Epithelial cell of alveolus of lung (primary cell): ENCODE results near the gene KIF5A. TPM values are rescaled to one million over a fixed set of nuclear protein-coding genes. Genes with fewer than 3 reads are reported as not detected.

Experiments used
- total RNA-seq: library from RNA; depleted of rRNA; stranded (reverse); fragments of >200 nt; gene quantifications from 2 replicates; pipeline ENCODE4 v1.2.1, GENCODE V29; 2015

Gene KIF5A
- 0.72 and 0.91 TPM in 2 replicates for total RNA-seq

DNA sequence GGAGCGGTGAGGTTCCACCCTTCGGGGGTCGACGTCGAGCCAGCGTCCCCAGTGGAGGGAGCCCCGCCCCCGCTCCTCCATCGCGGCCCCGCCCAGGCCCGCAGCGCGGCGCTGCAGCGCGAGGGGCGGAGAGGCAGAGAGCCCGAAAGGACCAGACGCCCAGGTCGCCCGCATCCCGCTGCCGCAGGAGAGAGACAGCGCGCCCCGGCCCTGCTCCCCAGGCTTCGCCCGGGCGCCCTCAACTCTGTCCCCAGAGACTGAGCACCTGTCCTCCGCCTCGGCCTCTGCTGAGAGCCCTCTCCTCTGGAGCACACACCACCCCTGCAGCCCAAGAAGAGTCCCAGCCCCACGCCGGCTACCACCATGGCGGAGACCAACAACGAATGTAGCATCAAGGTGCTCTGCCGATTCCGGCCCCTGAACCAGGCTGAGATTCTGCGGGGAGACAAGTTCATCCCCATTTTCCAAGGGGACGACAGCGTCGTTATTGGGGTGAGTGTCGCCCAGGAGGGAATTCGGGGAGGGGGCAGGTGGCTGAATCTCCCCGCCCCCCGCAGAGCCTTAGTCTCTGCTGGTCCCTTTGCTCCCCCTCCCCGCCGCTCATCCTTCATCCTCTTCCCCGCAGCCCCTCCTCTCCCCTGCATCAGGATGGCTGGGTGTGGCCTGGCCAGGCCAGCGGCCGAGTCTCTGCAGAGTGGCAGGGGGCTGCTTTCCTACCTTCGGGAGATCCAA is at the start of gene KIF5A:
TSS of gene KIF5A (plus strand) at position 136 of the 732 bp plus-strand sequence. CDS start at position 364, 228 bp downstream.

DNA sequence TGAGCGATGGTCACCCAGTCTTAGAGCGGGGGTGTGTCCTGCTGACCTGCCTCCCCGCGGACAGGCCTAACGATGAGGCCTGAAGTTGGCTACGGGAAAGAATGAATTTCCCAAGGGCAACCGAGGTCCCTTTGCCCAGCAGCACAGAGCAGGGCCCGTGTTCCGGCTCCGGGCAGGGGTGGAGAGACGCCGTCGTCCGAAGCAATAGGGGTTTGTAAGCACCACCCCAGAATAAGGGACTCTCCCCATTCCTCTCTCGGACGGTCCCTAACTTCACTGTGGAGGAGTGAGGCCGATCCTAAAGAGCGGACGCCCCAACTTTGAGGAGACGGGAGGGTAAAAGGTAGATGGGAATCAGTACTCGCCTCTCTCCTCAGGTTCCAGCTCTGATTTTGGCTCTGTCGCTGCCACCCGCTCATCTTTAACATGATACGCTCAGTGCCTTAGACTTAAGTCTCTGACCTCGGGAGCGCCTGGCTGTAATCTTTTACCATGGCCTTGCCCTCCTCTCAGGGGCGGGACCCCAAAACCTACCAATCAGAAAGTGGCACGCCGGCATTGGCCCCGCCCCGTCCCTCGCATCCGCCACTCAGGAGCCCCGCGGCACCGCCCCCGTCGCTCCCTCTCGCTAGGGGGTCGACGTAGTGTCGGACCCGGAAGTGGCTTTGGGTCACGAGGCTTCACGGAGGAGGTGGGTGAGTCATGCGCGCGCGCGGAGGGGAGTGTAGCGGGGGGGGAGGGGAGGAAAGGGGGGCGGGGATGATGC is 29.6 kb upstream of the KIF5A start, which contains the start of gene DDIT3:
TSS of gene DDIT3 (minus strand) at position 462 of the 766 bp plus-strand sequence. CDS start 3,108 bp downstream, outside the sequence.

DNA sequence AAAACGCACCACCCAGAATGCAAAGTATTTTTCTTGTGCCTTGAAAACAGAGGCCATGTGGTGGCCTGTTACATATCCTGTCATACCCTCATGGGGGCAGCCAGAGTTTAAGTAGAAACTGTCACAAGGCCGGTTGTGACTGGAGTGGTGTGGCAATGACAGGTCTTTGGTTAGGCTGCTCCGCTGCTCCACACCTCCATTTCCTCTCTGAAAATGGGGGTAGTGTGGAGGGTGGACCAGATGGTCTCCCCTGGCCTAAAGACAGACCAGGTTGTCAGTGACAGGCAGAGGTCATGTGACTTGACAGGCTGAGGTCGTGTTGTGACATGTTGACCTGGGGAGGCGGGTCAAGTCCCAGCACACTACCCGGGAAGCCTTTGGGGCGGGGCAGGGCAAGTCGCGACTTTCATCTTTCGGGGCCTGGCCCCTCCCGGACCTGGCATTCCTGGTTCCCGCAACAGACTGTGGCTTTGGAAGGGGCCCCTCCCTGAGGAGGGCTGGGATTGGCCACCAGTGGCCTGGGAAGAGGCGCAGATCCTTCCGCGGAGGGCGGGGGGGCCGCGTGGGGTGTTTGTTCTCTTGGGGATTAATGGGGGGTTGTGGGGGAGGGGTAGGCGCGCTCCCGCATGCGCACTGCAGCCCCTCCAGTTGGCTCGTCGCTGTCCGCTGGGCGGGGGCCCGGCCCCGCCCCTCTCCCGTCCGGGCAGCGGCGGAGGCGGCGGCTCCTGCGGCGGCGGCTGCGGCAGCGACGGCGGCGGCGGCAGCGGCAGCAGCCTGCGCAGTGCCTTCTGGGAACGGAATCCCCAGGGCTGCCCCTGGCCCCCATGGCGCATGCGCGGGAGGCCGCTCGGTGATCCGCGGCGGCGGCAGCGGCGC is 27.6 kb upstream of the KIF5A start, which contains the start of gene MBD6:
TSS of gene MBD6 (plus strand) at position 814 of the 876 bp plus-strand sequence. CDS start 1,480 bp downstream, outside the sequence.

DNA sequence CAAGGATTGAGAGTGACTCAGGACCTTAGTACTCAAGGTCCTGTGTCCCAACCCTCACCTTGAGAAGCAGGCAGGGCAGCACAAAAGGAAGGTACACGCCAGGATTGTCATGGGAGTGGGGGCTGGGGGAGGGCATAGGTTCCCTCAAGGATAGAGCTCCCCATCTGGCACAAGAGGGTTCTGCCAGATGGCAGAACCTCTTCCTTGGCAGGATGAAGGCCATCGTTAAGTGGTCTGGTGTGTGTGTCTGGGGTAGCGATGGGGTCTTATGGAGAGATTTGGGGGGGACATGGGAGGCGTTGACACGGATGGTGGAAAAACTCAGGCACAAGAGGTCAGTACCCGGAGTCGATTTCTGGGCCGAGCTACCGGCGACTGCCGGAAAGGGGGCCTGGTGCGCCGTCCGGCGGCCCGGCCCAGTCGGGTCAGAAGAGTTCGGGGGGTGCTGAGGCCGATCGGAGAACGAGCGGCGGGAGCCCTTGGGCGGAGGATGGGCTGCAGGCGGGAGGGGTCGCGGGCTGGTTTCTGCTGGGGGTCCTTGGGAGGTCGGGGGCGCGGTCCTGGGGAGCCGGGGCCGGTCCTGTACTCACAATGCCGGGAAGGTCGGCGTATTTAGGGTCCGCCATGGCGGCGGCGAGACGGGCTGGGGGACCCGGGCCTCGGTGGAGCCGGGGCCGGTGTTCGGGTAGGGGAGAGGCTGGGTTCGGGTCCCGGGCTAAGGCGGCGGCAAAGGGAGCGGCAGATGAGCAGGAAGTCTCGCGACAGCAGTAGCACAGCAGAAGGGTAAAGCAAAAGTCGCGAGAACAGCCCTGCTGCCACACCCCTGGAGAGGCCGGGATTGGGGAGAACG is 3.2 kb upstream of the KIF5A start, which contains the start of gene DCTN2:
TSS of gene DCTN2 (minus strand) at position 755 of the 850 bp plus-strand sequence. CDS start at position 626, 129 bp downstream.

DNA sequence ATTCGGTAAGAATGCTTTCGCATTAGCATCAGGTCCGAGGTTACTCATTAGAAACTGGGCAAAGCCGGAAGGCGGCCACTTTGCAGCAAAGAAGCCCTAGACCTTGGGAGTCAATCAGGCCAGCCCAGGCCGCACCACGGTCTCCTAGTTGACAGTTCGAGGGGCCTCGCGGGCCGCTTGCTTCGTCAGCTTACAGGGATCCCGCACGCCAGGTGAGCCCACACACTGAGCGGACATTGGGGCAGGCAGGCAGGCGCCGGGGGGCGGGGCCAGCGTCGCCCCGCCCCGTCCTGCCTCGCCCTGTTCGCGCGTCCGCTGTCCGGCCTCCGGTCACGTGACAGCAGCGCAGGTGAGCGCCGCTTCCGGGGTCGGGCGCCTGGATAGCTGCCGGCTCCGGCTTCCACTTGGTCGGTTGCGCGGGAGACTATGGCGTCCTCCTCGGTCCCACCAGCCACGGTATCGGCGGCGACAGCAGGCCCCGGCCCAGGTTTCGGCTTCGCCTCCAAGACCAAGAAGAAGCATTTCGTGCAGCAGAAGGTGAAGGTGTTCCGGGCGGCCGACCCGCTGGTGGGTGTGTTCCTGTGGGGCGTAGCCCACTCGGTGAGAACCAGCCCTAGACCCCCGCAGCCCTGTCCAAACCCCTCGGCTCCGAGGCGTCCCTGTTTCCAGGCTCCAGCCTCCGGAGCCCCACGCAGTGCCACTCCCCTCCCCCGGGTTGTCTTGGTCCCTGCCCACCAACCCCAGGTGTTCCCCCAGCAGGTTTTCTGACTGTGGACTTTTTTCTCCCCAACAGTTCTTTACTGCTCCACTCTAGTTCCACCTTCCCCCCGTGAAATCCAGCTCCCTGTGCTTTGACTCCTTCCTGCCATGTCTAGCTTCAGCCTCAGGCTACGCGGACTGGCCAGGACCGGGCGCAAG is 41.3 kb downstream of the KIF5A start, which contains the start of gene PIP4K2C:
TSS of gene PIP4K2C (plus strand) at position 329 of the 918 bp plus-strand sequence. CDS start at position 427, 98 bp downstream.

DNA sequence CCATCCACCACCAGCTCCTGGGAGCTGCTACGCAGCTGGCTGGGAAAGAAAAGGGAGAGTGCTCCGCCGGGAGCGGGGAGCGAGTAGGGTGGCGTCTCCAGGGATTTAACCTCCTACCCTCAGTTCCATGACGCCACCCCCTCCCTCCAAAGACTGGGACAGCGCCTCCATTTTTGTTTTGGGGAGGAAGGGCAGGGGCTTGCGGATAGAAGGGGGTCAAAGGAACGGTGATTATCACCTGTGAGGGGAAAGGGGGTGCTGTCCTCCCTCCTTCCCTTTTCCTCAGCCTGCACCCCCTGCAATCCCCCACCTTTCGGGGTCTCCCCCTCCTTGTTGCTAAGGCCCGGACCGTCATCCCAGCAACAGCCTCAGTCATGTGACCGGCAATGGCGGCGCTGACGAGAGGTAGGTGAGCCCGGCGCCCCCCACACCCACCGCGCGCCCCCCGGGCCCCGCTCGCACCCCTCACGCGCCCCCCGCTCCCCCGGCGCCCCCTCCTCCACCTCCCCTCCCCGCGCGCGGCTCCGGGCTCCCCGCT is 54.7 kb downstream of the KIF5A start, which contains the start of gene DTX3:
TSS of gene DTX3 (plus strand) at position 371 of the 538 bp plus-strand sequence. CDS start 1,694 bp downstream, outside the sequence.

DNA sequence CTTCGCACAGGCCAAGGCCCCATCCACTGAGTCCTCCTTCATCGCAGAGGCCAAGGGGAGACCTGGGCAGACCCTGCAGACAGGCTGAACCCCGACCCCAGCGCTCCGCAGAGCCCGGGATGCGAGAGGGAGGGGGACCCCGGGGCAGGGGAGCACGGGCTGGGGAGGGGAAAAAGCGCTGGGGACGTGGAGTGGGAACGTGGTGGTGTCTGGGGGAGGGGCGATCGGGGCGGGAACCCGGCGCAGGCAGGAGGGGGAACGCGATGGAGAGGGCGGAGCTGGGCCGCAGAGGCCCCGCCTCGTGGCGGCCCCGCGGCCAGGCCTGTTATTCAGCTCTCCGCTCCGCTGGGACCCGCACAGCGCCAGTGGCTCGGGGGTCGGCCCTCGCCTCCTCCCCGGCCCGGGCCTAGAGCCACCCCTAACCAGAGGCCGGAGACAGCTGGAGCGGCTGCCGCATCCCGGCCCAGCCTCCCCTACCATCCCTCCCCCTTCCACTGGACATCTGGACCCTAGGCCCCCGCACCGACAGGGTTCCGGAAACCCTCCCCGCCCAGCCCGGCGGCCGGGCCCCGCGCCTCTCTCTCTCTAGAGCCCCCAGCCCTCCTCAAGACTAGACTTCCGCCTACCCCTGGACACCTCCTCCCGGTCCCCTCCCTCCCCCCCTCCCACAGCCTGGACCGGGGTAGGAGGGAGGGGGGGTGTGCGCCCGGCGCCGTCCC is 61.4 kb downstream of the KIF5A start, which contains the start of gene ARHGEF25:
TSS of gene ARHGEF25 (plus strand) at position 328 of the 719 bp plus-strand sequence. CDS start 460 bp downstream, outside the sequence.

DNA sequence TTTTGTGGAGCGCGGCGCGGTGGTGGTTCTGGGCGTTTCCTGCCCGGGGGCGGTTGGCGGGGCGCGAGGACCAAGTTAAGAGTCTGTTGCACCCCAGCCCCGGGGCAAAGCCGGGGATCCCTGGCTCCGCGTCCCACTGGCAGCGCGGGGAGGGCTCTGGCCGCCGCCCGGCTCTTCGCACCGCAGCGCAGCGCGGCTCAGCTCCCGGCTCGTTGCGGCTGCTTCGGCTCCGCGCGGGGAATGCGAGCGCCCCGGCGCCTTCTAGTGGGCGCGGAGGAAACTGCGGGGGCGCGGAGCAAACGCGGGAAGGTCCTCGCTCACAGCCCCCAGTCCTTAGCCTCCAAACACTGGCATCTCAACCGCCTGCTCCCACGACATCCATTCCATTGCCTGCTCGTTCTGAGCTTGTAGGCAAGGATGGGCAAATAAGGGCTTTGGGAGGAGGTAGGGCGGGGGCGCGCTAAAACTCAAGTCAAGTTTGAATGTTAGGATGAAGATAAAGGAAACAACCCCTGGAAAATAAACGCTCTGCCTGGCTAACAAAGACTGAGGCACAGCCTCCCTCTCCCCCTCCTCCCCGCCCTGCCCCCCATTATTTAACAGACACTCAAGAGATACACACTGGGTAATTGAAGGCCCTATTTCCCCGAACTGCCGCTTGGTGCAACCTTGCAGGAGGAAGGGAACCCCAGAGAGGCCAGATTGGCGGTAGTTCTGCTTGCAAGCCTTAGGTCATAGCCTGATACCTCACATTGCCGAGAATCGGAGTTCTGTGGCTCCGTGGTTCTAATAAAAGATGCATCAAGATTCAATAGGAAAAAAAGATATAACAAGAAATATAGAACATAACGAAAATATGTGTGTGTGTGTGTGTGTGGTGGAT is 83.4 kb downstream of the KIF5A start, which contains the start of gene B4GALNT1:
TSS of gene B4GALNT1 (minus strand) at position 244 of the 883 bp plus-strand sequence. CDS start 1,069 bp downstream, outside the sequence.

Other genes starting within 250 kb of the KIF5A start
- gene R3HDM2, start 119.0 kb upstream of the KIF5A start, total RNA-seq: 20.2 and 33.9 TPM in 2 replicates
- gene INHBC, start 115.3 kb upstream of the KIF5A start, total RNA-seq: not detected in 2 replicates
- 0.24 and 12.4 TPM in 2 replicates for gene INHBE, start 94.7 kb upstream of the KIF5A start, total RNA-seq
- 2.7 and 4.9 TPM in 2 replicates for gene GLI1, start 90.3 kb upstream of the KIF5A start, total RNA-seq
- gene ARHGAP9, start 70.2 kb upstream of the KIF5A start, total RNA-seq: 0.26 and 2.2 TPM in 2 replicates
- 64.7 and 148 TPM in 2 replicates for gene MARS1, start 62.0 kb upstream of the KIF5A start, total RNA-seq
- 9.1 and 17.7 TPM in 2 replicates for gene DDIT3, start 29.5 kb upstream of the KIF5A start, total RNA-seq
- gene MBD6, start 27.2 kb upstream of the KIF5A start, total RNA-seq: 7.5 and 13.1 TPM in 2 replicates
- gene DCTN2, start 2.9 kb upstream of the KIF5A start, total RNA-seq: 177 and 194 TPM in 2 replicates
- gene PIP4K2C, start 41.1 kb downstream of the KIF5A start, total RNA-seq: 11.4 and 18.5 TPM in 2 replicates
- gene DTX3, start 54.8 kb downstream of the KIF5A start, total RNA-seq: 21.2 and 22.9 TPM in 2 replicates
- 13.8 and 22.4 TPM in 2 replicates for gene ARHGEF25, start 61.4 kb downstream of the KIF5A start, total RNA-seq
- 0.08 and 7.6 TPM in 2 replicates for gene B4GALNT1, start 83.2 kb downstream of the KIF5A start, total RNA-seq
- gene OS9, start 144.1 kb downstream of the KIF5A start, total RNA-seq: 175 and 282 TPM in 2 replicates
- 0.26 and 0.48 TPM in 2 replicates for gene AGAP2, start 188.7 kb downstream of the KIF5A start, total RNA-seq
- 59.1 and 107 TPM in 2 replicates for gene TSPAN31, start 195.0 kb downstream of the KIF5A start, total RNA-seq
- gene CDK4, start 202.3 kb downstream of the KIF5A start, total RNA-seq: 141 and 233 TPM in 2 replicates
- 1.4 and 10.7 TPM in 2 replicates for gene MARCHF9, start 205.1 kb downstream of the KIF5A start, total RNA-seq
- 0.26 and 0.32 TPM in 2 replicates for gene CYP27B1, start 217.0 kb downstream of the KIF5A start, total RNA-seq
- gene METTL1, start 222.1 kb downstream of the KIF5A start, total RNA-seq: 3.6 and 15.4 TPM in 2 replicates
- gene EEF1AKMT3, start 222.6 kb downstream of the KIF5A start, total RNA-seq: 7.4 and 14.5 TPM in 2 replicates
- gene TSFM, start 232.7 kb downstream of the KIF5A start, total RNA-seq: 22.7 and 28.4 TPM in 2 replicates